ENCODE measurements around the gene TTC36.
"Not testable (repeated sequence)": the region's sequence is repeated elsewhere in the genome, so short reads cannot be mapped to it uniquely, and the experiment has no call there.

TTC36 gene

GRCh38 chr11:118527109-118527508 is at the start of gene TTC36:
TSS of gene TTC36 (plus strand) at chr11:118527474. CDS start at chr11:118527495, 21 bp downstream.
- TF ChIP-seq CTCF (IDR thresholded peaks at IDR 0.05; ENCODE audit: borderline replicate concordance, insufficient read depth, low read depth, low read length), result no peak

GRCh38 chr11:118481238-118481637 is 46.0 kb upstream of the TTC36 start:
- H3K4me3 ChIP-seq (ENCODE audit: low read depth, low read length), result not testable (repeated sequence)

More at GRCh38 chr11:118527109-118527508, at the start of gene TTC36:
- no peak within 1 kb of the TSS for H3K4me3 ChIP-seq (ENCODE audit: low read depth, low read length)

GRCh38 chr11:118484405-118484804 is 42.9 kb upstream of the TTC36 start:
- no peak for TF ChIP-seq CTCF (IDR thresholded peaks at IDR 0.05; ENCODE audit: borderline replicate concordance, insufficient read depth, low read depth, low read length)
- no peak overlapping the region for H3K4me3 ChIP-seq (ENCODE audit: low read depth, low read length)

- no peak overlapping the region for H3K4me3 ChIP-seq (ENCODE audit: low read depth, low read length)
- TF ChIP-seq CTCF (IDR thresholded peaks at IDR 0.05; ENCODE audit: borderline replicate concordance, insufficient read depth, low read depth, low read length), result no peak
Measured at GRCh38 chr11:118485273-118485672, 42.0 kb upstream of the TTC36 start.

GRCh38 chr11:118488480-118489109 is 38.7 kb upstream of the TTC36 start:
- peak; percentile 63 for TF ChIP-seq CTCF (IDR thresholded peaks at IDR 0.05; ENCODE audit: borderline replicate concordance, insufficient read depth, low read depth, low read length)
- H3K4me3 ChIP-seq (ENCODE audit: low read depth, low read length), result no peak overlapping the region

GRCh38 chr11:118491041-118491440 is 36.2 kb upstream of the TTC36 start:
- TF ChIP-seq CTCF (IDR thresholded peaks at IDR 0.05; ENCODE audit: borderline replicate concordance, insufficient read depth, low read depth, low read length), result no peak
- H3K4me3 ChIP-seq (ENCODE audit: low read depth, low read length), result no peak overlapping the region

GRCh38 chr11:118497831-118498230 is 29.4 kb upstream of the TTC36 start:
- H3K4me3 ChIP-seq (ENCODE audit: low read depth, low read length), result no peak overlapping the region
- no peak for TF ChIP-seq CTCF (IDR thresholded peaks at IDR 0.05; ENCODE audit: borderline replicate concordance, insufficient read depth, low read depth, low read length)

Data from GM12875 (cell line).